SK-N-SH (cell line): ENCODE measurements around the gene PCDHGA4. TPM values are rescaled to one million over a fixed set of nuclear protein-coding genes. Genes with fewer than 3 reads are reported as not detected.

ENCODE experiments used
- CTCF ChIA-PET: fragments of 300-600, 350-600 bp; formaldehyde crosslinking; extraction: SDS; loops from one replicate; lab custom pipeline; 2021; lab: Yijun Ruan, JAX
- POLR2A ChIA-PET: fragments of 350-600 bp; sonication (Branson Sonifier 250); formaldehyde crosslinking; extraction: SDS; loops from one replicate; lab custom pipeline; 2020; ENCODE audit warnings: antibody characterized with exemption, inconsistent platforms; lab: Yijun Ruan, JAX
- DNase-seq: peaks from one replicate; pipeline ENCODE4 v3.0.0; 2012
- H2AFZ ChIP-seq: fragments of 200-600 bp; sonication (generic); 2 replicates; pipeline ENCODE4 v1.8.1; 2016; ENCODE audit warnings: antibody characterized with exemption, mild to moderate bottlenecking, low read depth
- H3F3A ChIP-seq: fragments of 200-600 bp; sonication (generic); replicated peaks from 2 replicates; pipeline ENCODE3; 2016; ENCODE audit warnings: antibody characterized with exemption, mild to moderate bottlenecking; ENCODE audit not compliant: insufficient read depth
- H3K27ac ChIP-seq, 2 experiments: fragments of 200-500 bp in 1 of 2; fragments of 200-600 bp in 1 of 2; sonication (Bioruptor generic) in 1 of 2; sonication (generic), shearing (Covaris generic) in 1 of 2; 2 replicates each; pipeline versions ENCODE4 v1.5.1 to v1.6.1; 2014 to 2016; ENCODE audit warnings: low read depth in 2 of 2, inconsistent platforms in 1 of 2, low read length in 1 of 2, mild to moderate bottlenecking in 1 of 2, mixed read lengths in 1 of 2
- H3K27me3 ChIP-seq: fragments of 200-600 bp; sonication (generic), shearing (Covaris generic); 2 replicates; pipeline ENCODE4 v1.6.1; 2016; ENCODE audit warnings: mixed run types; ENCODE audit not compliant: insufficient read depth
- H3K36me3 ChIP-seq, 2 experiments: fragments of 200-500 bp in 1 of 2; fragments of 200-600 bp in 1 of 2; sonication (Bioruptor generic) in 1 of 2; sonication (generic) in 1 of 2; replicated peaks in 1 of 2; 2 replicates each; pipeline versions ENCODE3 to v1.5.1; 2014 to 2016; ENCODE audit warnings: low read length in 1 of 2, mild to moderate bottlenecking in 1 of 2; ENCODE audit not compliant: insufficient read depth in 2 of 2, control insufficient read depth in 1 of 2
- H3K4me1 ChIP-seq, 2 experiments: fragments of 200-500 bp in 1 of 2; fragments of 200-600 bp in 1 of 2; sonication (Bioruptor generic) in 1 of 2; sonication (generic), shearing (Covaris generic) in 1 of 2; 2 replicates each; pipeline versions ENCODE4 v1.5.1 to v1.6.1; 2014 to 2016; ENCODE audit warnings: low read depth in 1 of 2, low read length in 1 of 2, mixed run types in 1 of 2; ENCODE audit not compliant: insufficient read depth in 2 of 2, control insufficient read depth in 1 of 2
- H3K4me2 ChIP-seq: fragments of 200-600 bp; sonication (generic), shearing (Covaris generic); 2 replicates; pipeline ENCODE4 v1.6.1; 2017; ENCODE audit warnings: mixed run types
- H3K4me3 ChIP-seq, 2 experiments: fragments of 200-500 bp in 1 of 2; fragments of 200-600 bp in 1 of 2; sonication (Bioruptor generic) in 1 of 2; sonication (generic), shearing (Covaris generic) in 1 of 2; 2 replicates each; pipeline versions ENCODE4 v1.5.1 to v1.8.1; 2014 to 2016; ENCODE audit warnings: low read depth in 2 of 2, inconsistent platforms in 1 of 2, low read length in 1 of 2, mild to moderate bottlenecking in 1 of 2, mixed read lengths in 1 of 2, moderate library complexity in 1 of 2
- H3K79me2 ChIP-seq: fragments of 200-600 bp; sonication (generic); 2 replicates; pipeline ENCODE4 v1.8.1; 2017; ENCODE audit warnings: mild to moderate bottlenecking; ENCODE audit not compliant: insufficient read depth
- H3K9ac ChIP-seq: fragments of 200-600 bp; sonication (generic); 2 replicates; pipeline ENCODE4 v1.6.1; 2017; ENCODE audit warnings: mixed run types
- H3K9me2 ChIP-seq: fragments of 200-600 bp; sonication (generic); 2 replicates; pipeline ENCODE4 v1.6.1; 2017; ENCODE audit warnings: mixed run types
- H3K9me3 ChIP-seq: fragments of 200-600 bp; sonication (generic); 2 replicates; pipeline ENCODE4 v1.6.1; 2017; ENCODE audit warnings: mixed run types, mild to moderate bottlenecking, moderate library complexity
- H4K20me1 ChIP-seq: fragments of 200-600 bp; sonication (generic); 2 replicates; pipeline ENCODE4 v1.6.1; 2017; ENCODE audit warnings: mild to moderate bottlenecking, mixed run types; ENCODE audit not compliant: insufficient read depth
- EZH2phosphoT487 ChIP-seq: fragments of 200-600 bp; sonication (generic); IDR thresholded peaks from 2 replicates; pipeline ENCODE4 v1.6.1; 2017; ENCODE audit warnings: low read depth, mixed run types, mild to moderate bottlenecking, antibody characterized with exemption, moderate library complexity, borderline replicate concordance
- IRF3 ChIP-seq: fragments of 150-350 bp; IDR thresholded peaks from 2 replicates; pipeline ENCODE4 v1.6.1; 2016; ENCODE audit warnings: mild to moderate bottlenecking, low read depth, low read length
- JUND ChIP-seq: IDR thresholded peaks from 2 replicates; pipeline ENCODE4 v1.4.0; 2012
- MEF2A ChIP-seq: IDR thresholded peaks from 2 replicates; pipeline ENCODE4 v1.4.0; 2012; ENCODE audit warnings: low read depth, borderline replicate concordance
- PBX3 ChIP-seq: IDR thresholded peaks from 2 replicates; pipeline ENCODE4; 2012
- RAD21 ChIP-seq: IDR thresholded peaks from 2 replicates; pipeline ENCODE4 v1.6.1; 2012; ENCODE audit warnings: mild to moderate bottlenecking, low read length
- RCOR1 ChIP-seq: fragments of 150-350 bp; IDR thresholded peaks from 2 replicates; pipeline ENCODE4 v1.6.1; 2017; ENCODE audit warnings: antibody characterized with exemption, low read length
- TAF1 ChIP-seq: IDR thresholded peaks from 2 replicates; pipeline ENCODE4 v1.6.1; 2012; ENCODE audit warnings: low read depth, mild to moderate bottlenecking, low read length, moderate library complexity, borderline replicate concordance
- TCF12 ChIP-seq: IDR thresholded peaks from 2 replicates; pipeline ENCODE4 v1.4.0; 2012
- WGBS: methylation state at CpG from one replicate; pipeline ENCODE4 v1.1.6; 2017; ENCODE audit warnings: low lambda C conversion rate; 5-methylcytosine and 5-hydroxymethylcytosine counted together
- polyA plus RNA-seq, 3 experiments: library from polyadenylated mRNA; depleted of rRNA; stranded (reverse); fragments of >200 nt; gene quantifications; 2 replicates each; pipeline ENCODE4 v1.2.3, GENCODE V29; 2012
- TF ChIP-seq, protein P1 (sequence below): fragments of 200-600 bp; sonication (generic); IDR thresholded peaks from 2 replicates; pipeline ENCODE4 v1.6.1; 2017; ENCODE audit warnings: antibody characterized with exemption, mild to moderate bottlenecking, moderate library complexity
- TF ChIP-seq, protein P2 (sequence below): IDR thresholded peaks from 2 replicates; pipeline ENCODE4 v1.4.0; 2012; ENCODE audit warnings: low read depth

Gene PCDHGA4
- polyA plus RNA-seq, 1 of the 3 experiments (the other 2 are of a cell fraction): 2.2 TPM

GRCh38 chr5:141371572-141372475 lies 17.0 kb downstream of the PCDHGA4 start (continued):
- TF ChIP-seq, protein P1, sequence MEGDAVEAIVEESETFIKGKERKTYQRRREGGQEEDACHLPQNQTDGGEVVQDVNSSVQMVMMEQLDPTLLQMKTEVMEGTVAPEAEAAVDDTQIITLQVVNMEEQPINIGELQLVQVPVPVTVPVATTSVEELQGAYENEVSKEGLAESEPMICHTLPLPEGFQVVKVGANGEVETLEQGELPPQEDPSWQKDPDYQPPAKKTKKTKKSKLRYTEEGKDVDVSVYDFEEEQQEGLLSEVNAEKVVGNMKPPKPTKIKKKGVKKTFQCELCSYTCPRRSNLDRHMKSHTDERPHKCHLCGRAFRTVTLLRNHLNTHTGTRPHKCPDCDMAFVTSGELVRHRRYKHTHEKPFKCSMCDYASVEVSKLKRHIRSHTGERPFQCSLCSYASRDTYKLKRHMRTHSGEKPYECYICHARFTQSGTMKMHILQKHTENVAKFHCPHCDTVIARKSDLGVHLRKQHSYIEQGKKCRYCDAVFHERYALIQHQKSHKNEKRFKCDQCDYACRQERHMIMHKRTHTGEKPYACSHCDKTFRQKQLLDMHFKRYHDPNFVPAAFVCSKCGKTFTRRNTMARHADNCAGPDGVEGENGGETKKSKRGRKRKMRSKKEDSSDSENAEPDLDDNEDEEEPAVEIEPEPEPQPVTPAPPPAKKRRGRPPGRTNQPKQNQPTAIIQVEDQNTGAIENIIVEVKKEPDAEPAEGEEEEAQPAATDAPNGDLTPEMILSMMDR: no peak
- TF ChIP-seq RCOR1: no peak
- TF ChIP-seq EZH2phosphoT487: no peak
- TF ChIP-seq IRF3: no peak
- no peak for TF ChIP-seq JUND
- TF ChIP-seq, protein P2, sequence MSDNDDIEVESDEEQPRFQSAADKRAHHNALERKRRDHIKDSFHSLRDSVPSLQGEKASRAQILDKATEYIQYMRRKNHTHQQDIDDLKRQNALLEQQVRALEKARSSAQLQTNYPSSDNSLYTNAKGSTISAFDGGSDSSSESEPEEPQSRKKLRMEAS: no peak
- TF ChIP-seq TAF1: no peak
- TF ChIP-seq, all 33 proteins: peak for 0

GRCh38 chr5:141373673-141374317 lies 19.0 kb downstream of the PCDHGA4 start, which contains the start of gene PCDHGA6:
Gene PCDHGA6, plus strand, starts transcription at chr5:141373891. Its CDS starts 193 bp downstream, at chr5:141374084.
- TF ChIP-seq MEF2A: no peak
- TF ChIP-seq EZH2phosphoT487: no peak
- TF ChIP-seq TCF12: no peak
- TF ChIP-seq, protein P1: peak; percentile 52
- TF ChIP-seq, protein P2: no peak
- TF ChIP-seq PBX3: no peak
- peak; percentile 45 for TF ChIP-seq RAD21
- Histone ChIP-seq H2AFZ (no peak within 1 kb of the TSS), H4K20me1 (no peaks in the 10 kb centered on the region), H3K27me3 (no peaks in the 10 kb centered on the region), H3K79me2 (no peaks in the 10 kb centered on the region), H3K9ac (no peak within 1 kb of the TSS), H3F3A (no peaks in the 10 kb centered on the region), H3K36me3 (peaks cover 0 to 14% of the 10 kb centered on the region in 2 experiments), H3K9me3 (no peaks in the 10 kb centered on the region; the same call in 1 of the 2 replicates), H3K9me2 (no peaks in the 10 kb centered on the region), H3K4me2 (no peak within 1 kb of the TSS), H3K4me1 (no peaks in the 10 kb centered on the region), H3K4me3 (no peak within 1 kb of the TSS; a peak in 1 of 4 replicates), H3K27ac (no peak within 1 kb of the TSS)
- no peak for DNase-seq
- CTCF ChIA-PET: interaction anchor here (0.9 to 1.8 kb wide), 5 partner anchors 12 to 193 kb away, joined by 3 to 8 read pairs (median 4); partner anchors contain the start of gene PCDHB14
- POLR2A ChIA-PET: no interaction called here
- WGBS: 67% methylated on average over 27 of the region's 27 CpGs
